ENCODE measurements around the gene INPP4A.
A peak's percentile ranks its signal among the peaks of the same experiment; 100 is the strongest.

The INPP4A gene

GRCh38 chr2:98460573-98461497, 16.2 kb downstream of the INPP4A start:
- DNase-seq (ENCODE audit: low read depth in 2 of 2): peak in 1 of 2 donors; percentile 61

DNA sequence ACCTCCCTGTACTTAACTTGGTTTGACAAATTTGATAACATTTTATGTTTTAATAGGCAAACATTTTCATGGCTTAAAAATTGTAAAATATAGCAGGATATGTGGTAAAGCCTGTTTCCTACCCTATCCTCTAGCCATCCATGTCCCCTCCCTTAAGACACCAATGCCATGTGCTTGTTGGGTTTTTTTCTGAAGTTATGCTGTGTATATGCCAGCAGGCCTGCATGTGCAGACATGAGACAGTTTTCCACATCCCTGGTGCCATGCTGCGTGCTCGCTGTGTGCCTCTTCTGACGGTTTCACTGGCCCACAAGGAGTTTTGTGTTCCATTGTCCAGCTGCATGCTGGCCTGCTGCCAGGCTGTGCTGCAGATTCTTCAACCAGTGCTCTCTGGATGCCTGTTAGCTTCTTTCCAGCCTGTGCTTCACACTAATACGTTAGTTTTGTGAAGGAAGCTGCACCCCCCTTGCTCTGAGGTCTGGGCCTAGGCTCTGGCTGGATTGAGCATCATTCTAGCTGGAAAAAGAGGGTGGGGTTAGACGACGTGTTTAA, 16.9 kb downstream of the INPP4A start:
- no peak for DNase-seq (ENCODE audit: low read depth in 2 of 2)

GRCh38 chr2:98463081-98463481, 18.4 kb downstream of the INPP4A start:
- DNase-seq (ENCODE audit: low read depth in 2 of 2): no peak

- no peak for DNase-seq (ENCODE audit: low read depth in 2 of 2)
These were observed 18.9 kb downstream of the INPP4A start for GRCh38 chr2:98463551-98463971.

DNA sequence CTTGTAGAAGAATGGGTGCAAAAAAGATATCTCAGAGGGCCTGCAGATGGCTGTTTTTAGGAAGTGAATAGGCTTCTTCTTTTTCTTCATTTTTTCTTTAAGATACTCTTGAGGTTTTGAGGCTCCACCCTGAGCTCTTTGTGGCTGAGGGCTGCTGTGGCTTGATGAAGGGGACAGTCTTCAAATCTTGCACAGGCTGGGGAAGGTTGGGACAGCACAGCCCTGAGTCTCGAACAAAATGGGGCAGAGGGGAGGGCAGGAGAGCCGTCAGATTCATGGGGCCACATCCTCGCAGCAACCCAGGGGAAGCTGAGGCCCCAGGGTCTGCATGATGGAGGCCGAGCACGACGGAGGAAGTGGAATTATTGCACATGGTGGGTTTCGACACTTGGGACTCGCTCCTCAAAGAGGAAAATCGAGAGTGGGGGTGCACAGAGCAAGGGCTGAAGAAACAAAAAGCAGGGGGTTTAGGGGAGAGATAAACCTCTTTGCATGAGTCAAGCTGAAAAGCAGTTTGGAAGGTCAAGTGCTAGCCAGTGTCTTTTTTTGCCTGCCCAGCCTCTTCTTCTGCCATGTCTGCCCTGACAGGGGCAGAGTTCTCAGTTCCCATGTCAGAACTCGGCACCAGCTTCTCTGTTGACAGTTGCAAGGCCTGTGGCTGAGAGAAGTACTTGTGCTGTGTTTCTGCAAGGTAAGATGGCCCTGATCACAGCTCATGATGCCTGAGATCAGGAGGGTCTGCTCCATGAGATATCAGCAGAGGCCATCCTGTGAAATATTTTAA, 19.5 kb downstream of the INPP4A start:
- no peak for DNase-seq (ENCODE audit: low read depth in 2 of 2)

GRCh38 chr2:98464772-98465310, 20.2 kb downstream of the INPP4A start:
- DNase-seq (ENCODE audit: low read depth in 2 of 2): peak in 1 of 2 donors; percentile 24

DNA sequence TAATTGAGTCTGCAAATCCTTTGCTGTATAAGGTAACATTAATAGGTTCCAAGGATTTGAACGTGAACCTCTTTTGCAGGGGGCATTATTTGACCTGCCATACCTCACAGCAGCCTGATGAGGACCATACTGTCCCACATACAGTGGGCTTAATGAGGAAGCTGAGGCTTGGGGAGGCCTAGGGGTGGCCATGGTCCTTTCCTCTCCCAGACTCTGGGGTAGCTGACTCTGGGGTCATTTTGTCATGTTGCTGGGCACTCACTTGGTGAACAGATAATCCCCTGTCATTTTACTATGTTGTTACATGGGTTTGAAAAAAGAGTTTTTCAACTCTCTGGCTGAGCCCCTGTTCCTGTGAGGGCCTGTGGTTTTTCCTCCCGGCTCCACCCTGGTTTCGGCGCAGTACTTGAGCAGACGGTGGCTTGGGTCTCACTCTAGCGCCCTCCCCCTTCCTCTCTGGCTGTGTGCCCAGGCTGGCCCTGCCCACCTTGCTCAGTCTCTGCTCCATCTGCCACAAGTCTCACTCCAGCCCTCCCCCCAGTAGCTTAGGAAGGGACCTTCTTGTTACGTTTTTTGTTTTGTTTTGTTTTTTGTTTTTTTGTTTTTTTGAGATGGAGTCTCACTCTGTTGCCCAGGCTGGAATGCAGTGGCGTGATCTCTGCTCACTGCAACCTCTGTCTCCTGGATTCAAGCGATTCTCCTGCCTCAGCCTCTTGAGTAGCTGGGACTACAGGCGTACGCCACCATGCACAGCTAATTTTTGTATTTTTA, 21.0 kb downstream of the INPP4A start:
- peak in 1 of 2 donors; percentile 48 for DNase-seq (ENCODE audit: low read depth in 2 of 2)

- DNase-seq (ENCODE audit: low read depth in 2 of 2): no peak
These were observed 22.5 kb downstream of the INPP4A start for GRCh38 chr2:98467082-98467536.

GRCh38 chr2:98467652-98468051, 23.0 kb downstream of the INPP4A start:
- no peak for DNase-seq (ENCODE audit: low read depth in 2 of 2)

DNA sequence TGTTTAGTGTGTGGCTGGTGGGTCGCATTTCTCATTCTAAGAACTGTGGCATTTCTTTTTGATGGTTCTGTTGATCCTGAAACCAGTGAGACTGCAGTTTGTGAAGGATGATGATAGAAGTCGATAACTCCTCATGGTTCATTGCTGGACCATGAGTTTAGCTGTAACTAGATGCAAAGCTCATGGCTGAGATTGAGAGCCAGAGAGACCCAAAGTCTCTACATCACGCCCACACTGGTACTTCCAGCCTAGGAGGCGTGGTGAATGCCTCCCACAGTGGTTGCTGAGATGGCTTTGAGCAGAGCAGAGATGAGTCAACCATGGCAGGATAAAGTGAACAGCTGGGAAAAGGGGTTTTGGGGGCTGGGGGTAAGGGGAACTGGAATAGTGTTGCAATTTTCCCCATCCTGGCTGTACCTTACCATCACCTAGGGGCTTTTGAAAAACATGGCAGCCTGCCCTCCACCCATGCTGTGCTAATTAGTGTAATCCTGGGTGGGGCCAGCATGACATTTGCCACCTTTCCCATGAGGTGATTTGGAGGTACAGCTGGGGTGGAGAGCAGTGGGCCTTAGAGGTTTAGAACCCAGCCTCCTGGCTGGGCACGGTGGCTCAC, 24.1 kb downstream of the INPP4A start:
- DNase-seq (ENCODE audit: low read depth in 2 of 2): peak in 1 of 2 donors; percentile 53

- no peak for DNase-seq (ENCODE audit: low read depth in 2 of 2)
These were observed 25.3 kb downstream of the INPP4A start for GRCh38 chr2:98469862-98470544.

DNA sequence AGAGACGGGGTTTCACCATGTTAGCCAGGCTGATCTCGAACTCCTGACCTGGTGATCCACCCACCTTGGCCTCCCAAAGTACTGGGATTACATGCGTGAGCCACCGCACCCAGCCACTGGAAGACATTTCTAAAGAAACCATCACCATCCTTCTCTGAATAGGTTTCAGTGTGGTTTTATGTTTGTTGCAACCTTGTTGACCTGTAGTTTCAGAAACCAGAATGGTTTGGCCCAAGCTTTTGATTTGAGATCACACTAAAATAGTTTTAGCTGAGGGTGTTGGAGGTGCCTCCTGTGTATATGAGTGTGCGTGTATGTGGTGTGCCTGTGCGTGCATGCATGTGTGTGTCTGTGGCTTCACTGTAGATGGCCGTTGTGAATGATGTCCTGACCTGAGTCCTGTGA, 26.2 kb downstream of the INPP4A start:
- DNase-seq (ENCODE audit: low read depth in 2 of 2): no peak

DNA sequence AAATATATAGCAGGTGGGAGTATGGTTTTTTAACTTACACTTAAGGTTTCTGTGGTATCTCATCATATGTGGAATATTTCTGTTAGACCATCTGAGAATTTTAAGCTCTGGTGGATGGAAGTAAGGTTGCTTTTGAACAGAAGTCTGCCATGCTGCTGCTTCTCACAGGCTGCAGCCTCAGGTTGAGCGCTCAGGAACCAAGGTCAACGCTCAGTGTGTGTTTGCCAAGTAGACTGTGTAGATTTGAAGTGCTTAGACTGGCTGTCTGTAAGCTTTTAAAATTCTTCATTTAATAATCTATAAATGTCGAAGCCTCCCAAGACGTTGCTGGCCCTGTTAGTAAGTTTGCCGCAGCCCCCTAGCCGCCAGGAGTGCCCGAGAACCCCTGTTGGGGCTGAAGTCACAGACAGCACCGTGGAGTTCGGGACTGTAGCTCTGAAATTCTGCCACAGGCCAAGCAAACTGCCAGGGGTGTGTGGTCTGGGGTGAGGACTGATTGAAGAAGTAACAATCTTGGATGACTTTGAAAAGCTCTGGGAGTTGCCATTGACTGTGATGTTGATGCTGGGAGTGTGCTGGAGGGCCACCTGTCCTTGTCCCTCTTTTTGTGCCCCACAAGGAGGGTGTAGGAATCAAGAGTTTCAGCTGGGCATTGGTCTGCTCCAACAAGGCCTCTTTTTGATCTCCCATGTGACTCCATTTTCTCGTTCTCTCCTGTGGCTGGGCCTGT, 26.9 kb downstream of the INPP4A start:
- no peak for DNase-seq (ENCODE audit: low read depth in 2 of 2)

- DNase-seq (ENCODE audit: low read depth in 2 of 2): no peak
These were observed 27.5 kb downstream of the INPP4A start for GRCh38 chr2:98472132-98472650.

DNA sequence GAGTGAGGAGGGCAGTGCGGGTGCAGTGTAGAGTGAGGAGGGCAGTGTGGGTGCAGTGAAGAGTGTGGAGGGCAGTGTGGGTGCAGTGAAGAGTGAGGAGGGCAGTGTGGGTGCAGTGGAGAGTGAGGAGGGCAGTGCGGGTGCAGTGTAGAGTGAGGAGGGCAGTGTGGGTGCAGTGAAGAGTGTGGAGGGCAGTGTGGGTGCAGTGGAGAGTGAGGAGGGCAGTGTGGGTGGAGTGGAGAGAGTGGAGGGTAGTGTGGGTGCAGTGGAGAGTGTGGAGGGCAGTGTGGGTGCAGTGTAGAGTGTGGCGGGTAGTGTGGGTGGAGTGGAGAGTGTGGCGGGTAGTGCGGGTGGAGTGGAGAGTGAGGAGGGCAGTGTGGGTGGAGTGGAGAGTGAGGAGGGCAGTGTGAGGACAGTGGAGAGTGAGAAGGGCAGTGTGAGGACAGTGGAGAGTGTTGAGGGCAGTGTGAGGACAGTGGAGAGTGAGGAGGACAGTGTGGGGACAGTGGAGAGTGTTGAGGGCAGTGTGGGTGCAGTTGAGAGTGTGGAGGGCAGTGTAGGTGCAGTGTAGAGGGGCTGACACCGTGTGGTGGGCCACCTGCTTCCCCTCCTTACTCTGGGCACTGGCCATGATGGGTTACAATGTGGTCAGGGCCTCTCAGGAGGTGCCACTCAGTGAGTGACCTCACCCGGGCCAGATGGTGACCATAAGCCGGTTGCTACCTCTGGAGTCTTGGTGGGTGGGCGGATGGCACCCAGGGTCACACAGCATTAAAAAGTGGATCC, 28.5 kb downstream of the INPP4A start:
- no peak for DNase-seq (ENCODE audit: low read depth in 2 of 2)

GRCh38 chr2:98473995-98474780, 29.5 kb downstream of the INPP4A start:
- DNase-seq (ENCODE audit: low read depth in 2 of 2): no peak

- DNase-seq (ENCODE audit: low read depth in 2 of 2): no peak
These were observed 30.4 kb downstream of the INPP4A start for GRCh38 chr2:98474979-98475632.

Data from stimulated activated CD8-positive, alpha-beta memory T cell treated with anti-CD3 and anti-CD28 coated beads, Interleukin-15, amount 100 ng/mL, for 4 hours (primary cell).